AG04450 (cell line): Measurements from ENCODE around the gene NUP214. TPM values are rescaled to one million over a fixed set of nuclear protein-coding genes. Genes with fewer than 3 reads are reported as not detected.
"Not testable (repeated sequence)": the region's sequence is repeated elsewhere in the genome, so short reads cannot be mapped to it uniquely, and the experiment has no call there.

Source experiments
- CTCF ChIA-PET: fragments of 300-600, 350-600 bp; formaldehyde crosslinking; extraction: SDS; loops from one replicate; lab custom pipeline; 2022; ENCODE audit warnings: antibody characterized with exemption, inconsistent platforms; lab: Charles Lee
- POLR2A ChIA-PET: fragments of 350-600 bp; formaldehyde crosslinking; extraction: SDS; loops from one replicate; lab custom pipeline; 2021; ENCODE audit warnings: antibody characterized with exemption, inconsistent platforms; lab: Yijun Ruan, JAX
- DNase-seq: peaks from one replicate; pipeline ENCODE4 v3.0.0-alpha.2; 2011; ENCODE audit warnings: low read depth, low spot score
- H3K27ac ChIP-seq: one replicate; pipeline ENCODE4 v1.5.1; 2012; ENCODE audit warnings: low read depth, low read length, control low read depth
- H3K27me3 ChIP-seq: one replicate; pipeline ENCODE4 v1.6.0; 2012; ENCODE audit warnings: low read length; ENCODE audit not compliant: control insufficient read depth, insufficient read depth
- H3K4me3 ChIP-seq: 2 replicates; pipeline ENCODE4 v1.5.1; 2011; ENCODE audit warnings: mild to moderate bottlenecking, low read depth, low read length, control low read depth
- H3K9me3 ChIP-seq: 2 replicates; pipeline ENCODE4 v1.5.1; 2012; ENCODE audit warnings: low read length; ENCODE audit not compliant: control insufficient read depth, insufficient read depth
- polyA plus RNA-seq: library from polyadenylated mRNA; depleted of rRNA; stranded (reverse); fragments of >200 nt; gene quantifications from 2 replicates; pipeline ENCODE4 v1.2.3, GENCODE V29; 2011
- TF ChIP-seq, protein P1 (sequence below): IDR thresholded peaks from 2 replicates; pipeline ENCODE4 v1.5.1; 2011; ENCODE audit warnings: low read depth, low read length, control low read depth, inconsistent platforms

Gene NUP214
- polyA plus RNA-seq, 1 experiment = 7.9 TPM

DNA sequence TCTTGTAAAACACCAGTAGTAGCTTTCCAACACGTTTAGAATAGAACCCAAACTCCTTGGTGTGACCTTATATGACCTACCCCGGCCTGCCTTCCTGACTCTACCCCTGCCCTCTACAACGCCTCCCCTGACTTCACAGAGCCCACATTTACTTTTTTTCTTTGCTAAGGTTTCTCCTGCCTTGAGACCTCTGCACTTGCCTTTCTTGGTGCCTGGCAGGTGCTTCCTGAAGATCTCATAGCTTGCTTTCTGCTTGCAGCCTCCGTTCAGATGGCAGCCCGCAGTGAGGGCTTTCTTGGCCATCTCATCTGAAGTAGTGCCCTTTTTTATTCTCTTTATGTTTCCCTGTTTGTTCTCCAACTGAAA lies 24.3 kb downstream of the NUP214 start:
- ChIA-PET CTCF (no interaction called here), POLR2A (no interaction called here)

DNA sequence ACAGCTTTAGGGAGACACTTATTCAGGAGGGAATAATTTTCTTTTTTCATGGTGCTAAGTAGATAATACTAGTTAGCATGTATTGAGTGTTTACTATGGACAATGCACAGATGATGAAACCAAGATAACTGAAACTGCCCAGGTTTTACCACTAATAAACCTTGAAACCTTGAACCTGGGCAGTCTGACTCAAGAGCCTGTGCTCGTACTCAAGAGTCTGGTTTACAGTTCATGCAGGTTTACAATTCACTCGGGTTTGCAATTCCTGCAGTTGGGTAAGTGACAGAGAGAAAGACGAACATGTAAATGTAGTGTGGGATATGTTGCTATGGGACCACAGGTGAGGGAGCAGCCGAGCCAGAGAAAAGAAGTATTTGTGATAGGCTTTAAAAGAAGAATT lies 28.2 kb downstream of the NUP214 start:
- POLR2A ChIA-PET = no interaction called here

More for the DNA sequence above, 24.3 kb downstream of the NUP214 start:
- no peak for DNase-seq
- H3K27ac ChIP-seq = no peak overlapping the region
- no peaks in the 10 kb centered on the region for H3K27me3 ChIP-seq
- TF ChIP-seq, protein P1, sequence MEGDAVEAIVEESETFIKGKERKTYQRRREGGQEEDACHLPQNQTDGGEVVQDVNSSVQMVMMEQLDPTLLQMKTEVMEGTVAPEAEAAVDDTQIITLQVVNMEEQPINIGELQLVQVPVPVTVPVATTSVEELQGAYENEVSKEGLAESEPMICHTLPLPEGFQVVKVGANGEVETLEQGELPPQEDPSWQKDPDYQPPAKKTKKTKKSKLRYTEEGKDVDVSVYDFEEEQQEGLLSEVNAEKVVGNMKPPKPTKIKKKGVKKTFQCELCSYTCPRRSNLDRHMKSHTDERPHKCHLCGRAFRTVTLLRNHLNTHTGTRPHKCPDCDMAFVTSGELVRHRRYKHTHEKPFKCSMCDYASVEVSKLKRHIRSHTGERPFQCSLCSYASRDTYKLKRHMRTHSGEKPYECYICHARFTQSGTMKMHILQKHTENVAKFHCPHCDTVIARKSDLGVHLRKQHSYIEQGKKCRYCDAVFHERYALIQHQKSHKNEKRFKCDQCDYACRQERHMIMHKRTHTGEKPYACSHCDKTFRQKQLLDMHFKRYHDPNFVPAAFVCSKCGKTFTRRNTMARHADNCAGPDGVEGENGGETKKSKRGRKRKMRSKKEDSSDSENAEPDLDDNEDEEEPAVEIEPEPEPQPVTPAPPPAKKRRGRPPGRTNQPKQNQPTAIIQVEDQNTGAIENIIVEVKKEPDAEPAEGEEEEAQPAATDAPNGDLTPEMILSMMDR = no peak
- H3K9me3 ChIP-seq = no peaks in the 10 kb centered on the region
- H3K4me3 ChIP-seq = no peak overlapping the region

DNA sequence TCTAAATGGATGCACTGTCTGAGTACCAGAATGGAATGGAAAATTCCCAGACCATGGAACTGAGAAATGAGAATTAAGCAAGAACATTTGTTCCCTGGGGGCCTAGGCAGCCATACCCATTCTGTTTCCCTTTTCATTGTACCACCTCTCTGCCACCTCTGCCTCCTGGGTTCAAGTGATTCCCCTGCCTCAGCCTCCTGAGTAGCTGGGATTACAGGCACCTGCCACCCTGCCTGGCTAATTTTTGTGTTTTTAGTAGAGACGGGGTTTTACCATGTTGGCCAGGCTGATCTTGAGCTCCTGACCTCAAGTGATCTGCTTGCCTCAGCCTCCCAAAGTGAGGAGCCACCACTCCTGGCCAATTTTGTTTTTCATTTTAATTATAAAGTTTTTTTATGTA lies 33.3 kb downstream of the NUP214 start:
- H3K27ac ChIP-seq, DNase-seq, POLR2A ChIA-PET, H3K27me3 ChIP-seq, H3K9me3 ChIP-seq, CTCF ChIA-PET, H3K4me3 ChIP-seq: not testable (repeated sequence)

More for the DNA sequence above, 28.2 kb downstream of the NUP214 start:
- no peaks in the 10 kb centered on the region for H3K9me3 ChIP-seq
- no peak overlapping the region for H3K27ac ChIP-seq
- no peak for DNase-seq
- no peak overlapping the region for H3K4me3 ChIP-seq
- CTCF ChIA-PET = interaction anchor here (1.8 kb wide), 1 partner anchor 25 kb away, joined by 6 read pairs; no protein-coding TSS in a partner anchor
- H3K27me3 ChIP-seq = no peaks in the 10 kb centered on the region
- TF ChIP-seq, protein P1 = no peak

DNA sequence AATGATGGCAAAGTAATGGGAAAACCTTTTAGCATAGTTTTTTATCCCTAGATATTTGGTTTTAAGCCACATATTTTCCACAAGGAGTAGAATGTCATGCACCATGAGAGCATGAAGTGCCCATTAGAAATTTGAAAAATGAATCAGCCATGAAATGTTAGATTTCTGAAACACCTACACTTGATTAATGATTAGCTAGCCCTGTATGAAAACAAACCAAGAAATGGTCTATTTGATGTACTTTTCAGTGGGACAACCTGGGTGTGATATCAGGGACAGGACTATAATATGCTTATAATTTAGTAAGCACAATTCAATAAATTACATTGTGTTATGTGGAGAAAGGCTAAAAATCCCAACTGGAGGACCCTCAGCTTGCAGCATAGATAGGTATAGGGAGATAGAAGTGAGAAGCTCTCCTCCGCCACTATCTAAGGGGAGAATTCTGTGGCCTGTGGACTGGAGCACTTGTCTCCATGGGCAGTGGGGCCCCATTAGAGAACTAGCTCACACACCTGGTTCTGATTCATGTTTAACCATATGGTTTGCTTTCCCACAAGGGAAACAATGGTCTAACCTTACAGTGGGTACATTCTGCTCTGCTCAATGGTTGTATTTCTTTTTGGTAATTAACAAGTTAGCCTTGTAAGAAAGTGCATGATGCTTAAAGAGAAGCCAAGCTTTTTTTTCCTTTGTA lies 35.2 kb downstream of the NUP214 start:
- Histone ChIP-seq H3K27me3 (no peaks in the 10 kb centered on the region), H3K27ac (no peak overlapping the region), H3K4me3 (no peak overlapping the region), H3K9me3 (no peaks in the 10 kb centered on the region)
- CTCF ChIA-PET = interaction anchor here (1.0 kb wide), 1 partner anchor 176 kb away, joined by 4 read pairs; no protein-coding TSS in a partner anchor
- no peak for DNase-seq
- POLR2A ChIA-PET = interaction anchor here (0.7 kb wide), 1 partner anchor 256 kb away, joined by 7 read pairs; no protein-coding TSS in a partner anchor
- TF ChIP-seq, protein P1 = no peak

DNA sequence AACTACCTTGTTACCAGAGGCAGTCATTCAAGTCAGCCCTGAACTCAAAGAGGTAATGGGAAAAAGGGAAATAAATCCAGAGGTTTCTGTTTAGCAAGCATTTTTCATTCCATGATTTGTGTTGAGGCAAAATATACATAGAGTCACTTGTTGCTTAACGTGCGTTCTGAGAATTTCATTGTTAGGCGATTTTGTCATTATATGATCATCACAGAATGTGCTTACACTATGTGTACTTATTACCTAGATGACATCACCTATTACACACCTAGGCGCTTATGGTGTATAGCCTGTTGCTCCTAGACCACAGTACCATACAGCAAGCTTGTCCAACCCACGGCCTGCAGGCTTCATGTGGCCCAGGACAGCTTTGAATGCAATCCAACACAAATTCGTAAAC lies 36.2 kb downstream of the NUP214 start:
- Histone ChIP-seq H3K27ac (no peak overlapping the region), H3K27me3 (no peaks in the 10 kb centered on the region), H3K4me3 (no peak overlapping the region), H3K9me3 (no peaks in the 10 kb centered on the region)
- POLR2A ChIA-PET = no interaction called here
- CTCF ChIA-PET = interaction anchor here (0.7 kb wide), 1 partner anchor 164 kb away, joined by 3 read pairs; no protein-coding TSS in a partner anchor
- TF ChIP-seq, protein P1 = no peak
- no peak for DNase-seq
